ENCODE measurements around the gene COX4I2.

COX4I2 gene

DNA sequence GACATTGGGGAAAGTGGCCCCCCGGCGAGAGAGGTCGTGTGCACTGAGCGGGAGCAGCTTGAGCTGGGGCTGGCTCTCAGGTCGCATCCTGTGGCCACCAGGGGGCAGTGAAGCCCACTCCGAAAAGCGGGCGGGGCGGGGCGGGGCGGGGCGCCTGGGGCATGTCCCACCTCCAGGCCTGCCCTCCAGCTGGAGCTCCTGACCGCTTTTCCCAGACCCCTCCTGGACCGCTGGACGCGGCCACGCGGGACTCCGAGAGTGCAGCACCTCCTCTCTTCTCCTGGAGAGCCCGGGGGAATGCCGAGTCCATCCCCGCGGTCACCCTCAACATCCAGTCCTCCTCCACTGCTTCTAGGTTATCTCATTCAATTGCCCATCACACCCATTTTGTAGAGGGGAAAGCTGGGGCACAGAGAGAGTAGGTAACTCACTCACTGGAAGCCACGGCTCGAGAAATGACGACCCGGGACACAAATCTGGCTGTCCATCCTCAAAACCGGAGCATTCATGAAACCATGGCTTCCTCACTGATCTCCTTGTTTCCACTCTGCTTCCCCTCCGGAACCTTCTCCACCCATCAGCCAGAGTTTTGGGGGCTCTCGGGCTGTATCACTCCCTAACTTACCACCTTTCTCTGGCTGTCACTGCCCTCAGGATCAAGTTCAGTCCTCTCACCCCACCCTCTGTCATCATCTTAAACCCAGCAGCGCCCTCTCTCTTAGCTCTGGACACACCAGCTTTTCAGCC, 24.1 kb downstream of the COX4I2 start (continued):
- TF ChIP-seq ZIC2 (tag by site-specific recombination; IDR thresholded peaks at IDR 0.05) (peak; percentile 66), OSR2 (tag by site-specific recombination; IDR thresholded peaks at IDR 0.05) (no peak), PRDM1 (tag by site-specific recombination; IDR thresholded peaks at IDR 0.05) (peak; percentile 88), WT1 (tag by site-specific recombination; IDR thresholded peaks at IDR 0.05) (0 out of 2 replicates have a peak, but pooled peaks have one; percentile 13), ZFP3 (tag by site-specific recombination; IDR thresholded peaks at IDR 0.05; ENCODE audit: low read depth) (no peak), ZNF654 (tag by site-specific recombination; IDR thresholded peaks at IDR 0.05; ENCODE audit: low read depth) (peak; percentile 45), ZBTB21 (tag by site-specific recombination; IDR thresholded peaks at IDR 0.05) (no peak), SP2 (tag by site-specific recombination; IDR thresholded peaks at IDR 0.05) (peak; percentile 49), YY1 (tag by site-specific recombination; IDR thresholded peaks at IDR 0.05) (no peak), ZBTB1 (tag by site-specific recombination; IDR thresholded peaks at IDR 0.05) (no peak)
- TF ChIP-seq, protein P1, sequence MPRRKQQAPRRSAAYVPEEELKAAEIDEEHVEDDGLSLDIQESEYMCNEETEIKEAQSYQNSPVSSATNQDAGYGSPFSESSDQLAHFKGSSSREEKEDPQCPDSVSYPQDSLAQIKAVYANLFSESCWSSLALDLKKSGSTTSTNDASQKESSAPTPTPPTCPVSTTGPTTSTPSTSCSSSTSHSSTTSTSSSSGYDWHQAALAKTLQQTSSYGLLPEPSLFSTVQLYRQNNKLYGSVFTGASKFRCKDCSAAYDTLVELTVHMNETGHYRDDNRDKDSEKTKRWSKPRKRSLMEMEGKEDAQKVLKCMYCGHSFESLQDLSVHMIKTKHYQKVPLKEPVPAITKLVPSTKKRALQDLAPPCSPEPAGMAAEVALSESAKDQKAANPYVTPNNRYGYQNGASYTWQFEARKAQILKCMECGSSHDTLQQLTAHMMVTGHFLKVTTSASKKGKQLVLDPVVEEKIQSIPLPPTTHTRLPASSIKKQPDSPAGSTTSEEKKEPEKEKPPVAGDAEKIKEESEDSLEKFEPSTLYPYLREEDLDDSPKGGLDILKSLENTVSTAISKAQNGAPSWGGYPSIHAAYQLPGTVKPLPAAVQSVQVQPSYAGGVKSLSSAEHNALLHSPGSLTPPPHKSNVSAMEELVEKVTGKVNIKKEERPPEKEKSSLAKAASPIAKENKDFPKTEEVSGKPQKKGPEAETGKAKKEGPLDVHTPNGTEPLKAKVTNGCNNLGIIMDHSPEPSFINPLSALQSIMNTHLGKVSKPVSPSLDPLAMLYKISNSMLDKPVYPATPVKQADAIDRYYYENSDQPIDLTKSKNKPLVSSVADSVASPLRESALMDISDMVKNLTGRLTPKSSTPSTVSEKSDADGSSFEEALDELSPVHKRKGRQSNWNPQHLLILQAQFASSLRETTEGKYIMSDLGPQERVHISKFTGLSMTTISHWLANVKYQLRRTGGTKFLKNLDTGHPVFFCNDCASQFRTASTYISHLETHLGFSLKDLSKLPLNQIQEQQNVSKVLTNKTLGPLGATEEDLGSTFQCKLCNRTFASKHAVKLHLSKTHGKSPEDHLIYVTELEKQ (tag by site-specific recombination; IDR thresholded peaks at IDR 0.05; ENCODE audit: borderline replicate concordance), result no peak
- TF ChIP-seq, protein P2, sequence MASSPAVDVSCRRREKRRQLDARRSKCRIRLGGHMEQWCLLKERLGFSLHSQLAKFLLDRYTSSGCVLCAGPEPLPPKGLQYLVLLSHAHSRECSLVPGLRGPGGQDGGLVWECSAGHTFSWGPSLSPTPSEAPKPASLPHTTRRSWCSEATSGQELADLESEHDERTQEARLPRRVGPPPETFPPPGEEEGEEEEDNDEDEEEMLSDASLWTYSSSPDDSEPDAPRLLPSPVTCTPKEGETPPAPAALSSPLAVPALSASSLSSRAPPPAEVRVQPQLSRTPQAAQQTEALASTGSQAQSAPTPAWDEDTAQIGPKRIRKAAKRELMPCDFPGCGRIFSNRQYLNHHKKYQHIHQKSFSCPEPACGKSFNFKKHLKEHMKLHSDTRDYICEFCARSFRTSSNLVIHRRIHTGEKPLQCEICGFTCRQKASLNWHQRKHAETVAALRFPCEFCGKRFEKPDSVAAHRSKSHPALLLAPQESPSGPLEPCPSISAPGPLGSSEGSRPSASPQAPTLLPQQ (tag by site-specific recombination; IDR thresholded peaks at IDR 0.05), result 0 out of 2 replicates have a peak, but pooled peaks have one; percentile 33
- TF ChIP-seq, protein P3, sequence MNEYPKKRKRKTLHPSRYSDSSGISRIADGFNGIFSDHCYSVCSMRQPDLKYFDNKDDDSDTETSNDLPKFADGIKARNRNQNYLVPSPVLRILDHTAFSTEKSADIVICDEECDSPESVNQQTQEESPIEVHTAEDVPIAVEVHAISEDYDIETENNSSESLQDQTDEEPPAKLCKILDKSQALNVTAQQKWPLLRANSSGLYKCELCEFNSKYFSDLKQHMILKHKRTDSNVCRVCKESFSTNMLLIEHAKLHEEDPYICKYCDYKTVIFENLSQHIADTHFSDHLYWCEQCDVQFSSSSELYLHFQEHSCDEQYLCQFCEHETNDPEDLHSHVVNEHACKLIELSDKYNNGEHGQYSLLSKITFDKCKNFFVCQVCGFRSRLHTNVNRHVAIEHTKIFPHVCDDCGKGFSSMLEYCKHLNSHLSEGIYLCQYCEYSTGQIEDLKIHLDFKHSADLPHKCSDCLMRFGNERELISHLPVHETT (tag by site-specific recombination; IDR thresholded peaks at IDR 0.05), result no peak
- TF ChIP-seq, protein P4, sequence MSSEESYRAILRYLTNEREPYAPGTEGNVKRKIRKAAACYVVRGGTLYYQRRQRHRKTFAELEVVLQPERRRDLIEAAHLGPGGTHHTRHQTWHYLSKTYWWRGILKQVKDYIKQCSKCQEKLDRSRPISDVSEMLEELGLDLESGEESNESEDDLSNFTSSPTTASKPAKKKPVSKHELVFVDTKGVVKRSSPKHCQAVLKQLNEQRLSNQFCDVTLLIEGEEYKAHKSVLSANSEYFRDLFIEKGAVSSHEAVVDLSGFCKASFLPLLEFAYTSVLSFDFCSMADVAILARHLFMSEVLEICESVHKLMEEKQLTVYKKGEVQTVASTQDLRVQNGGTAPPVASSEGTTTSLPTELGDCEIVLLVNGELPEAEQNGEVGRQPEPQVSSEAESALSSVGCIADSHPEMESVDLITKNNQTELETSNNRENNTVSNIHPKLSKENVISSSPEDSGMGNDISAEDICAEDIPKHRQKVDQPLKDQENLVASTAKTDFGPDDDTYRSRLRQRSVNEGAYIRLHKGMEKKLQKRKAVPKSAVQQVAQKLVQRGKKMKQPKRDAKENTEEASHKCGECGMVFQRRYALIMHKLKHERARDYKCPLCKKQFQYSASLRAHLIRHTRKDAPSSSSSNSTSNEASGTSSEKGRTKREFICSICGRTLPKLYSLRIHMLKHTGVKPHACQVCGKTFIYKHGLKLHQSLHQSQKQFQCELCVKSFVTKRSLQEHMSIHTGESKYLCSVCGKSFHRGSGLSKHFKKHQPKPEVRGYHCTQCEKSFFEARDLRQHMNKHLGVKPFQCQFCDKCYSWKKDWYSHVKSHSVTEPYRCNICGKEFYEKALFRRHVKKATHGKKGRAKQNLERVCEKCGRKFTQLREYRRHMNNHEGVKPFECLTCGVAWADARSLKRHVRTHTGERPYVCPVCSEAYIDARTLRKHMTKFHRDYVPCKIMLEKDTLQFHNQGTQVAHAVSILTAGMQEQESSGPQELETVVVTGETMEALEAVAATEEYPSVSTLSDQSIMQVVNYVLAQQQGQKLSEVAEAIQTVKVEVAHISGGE (tag by site-specific recombination; conservative IDR thresholded peaks at IDR 0.05; ENCODE audit: low read depth), result no peak
- TF ChIP-seq, protein P5, sequence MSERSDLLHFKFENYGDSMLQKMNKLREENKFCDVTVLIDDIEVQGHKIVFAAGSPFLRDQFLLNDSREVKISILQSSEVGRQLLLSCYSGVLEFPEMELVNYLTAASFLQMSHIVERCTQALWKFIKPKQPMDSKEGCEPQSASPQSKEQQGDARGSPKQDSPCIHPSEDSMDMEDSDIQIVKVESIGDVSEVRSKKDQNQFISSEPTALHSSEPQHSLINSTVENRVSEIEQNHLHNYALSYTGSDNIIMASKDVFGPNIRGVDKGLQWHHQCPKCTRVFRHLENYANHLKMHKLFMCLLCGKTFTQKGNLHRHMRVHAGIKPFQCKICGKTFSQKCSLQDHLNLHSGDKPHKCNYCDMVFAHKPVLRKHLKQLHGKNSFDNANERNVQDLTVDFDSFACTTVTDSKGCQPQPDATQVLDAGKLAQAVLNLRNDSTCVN (tag by site-specific recombination; optimal IDR thresholded peaks at IDR 0.05), result peak; percentile 35
